ENCODE data around the gene RAX.

Gene RAX

GRCh38 chr18:59246796-59247195 is 26.5 kb downstream of the RAX start:
- DNase-seq (ENCODE audit: low read depth): no peak

- DNase-seq (ENCODE audit: low read depth): no peak
Observed at GRCh38 chr18:59242906-59243305, 30.3 kb downstream of the RAX start.

- DNase-seq (ENCODE audit: low read depth): no peak
Observed at GRCh38 chr18:59239642-59240041, 33.6 kb downstream of the RAX start.

GRCh38 chr18:59238385-59238784 is 34.9 kb downstream of the RAX start:
- no peak for DNase-seq (ENCODE audit: low read depth)

- no peak for DNase-seq (ENCODE audit: low read depth)
Observed at GRCh38 chr18:59233017-59233410, 40.2 kb downstream of the RAX start.

- no peak for DNase-seq (ENCODE audit: low read depth)
Observed at GRCh38 chr18:59232309-59233016, 40.8 kb downstream of the RAX start.

GRCh38 chr18:59231877-59232276 is 41.4 kb downstream of the RAX start:
- no peak for DNase-seq (ENCODE audit: low read depth)

GRCh38 chr18:59231114-59231513 is 42.1 kb downstream of the RAX start:
- DNase-seq (ENCODE audit: low read depth): no peak

- no peak for DNase-seq (ENCODE audit: low read depth)
Observed at GRCh38 chr18:59229701-59230443, 43.4 kb downstream of the RAX start.

GRCh38 chr18:59229191-59229590 is 44.1 kb downstream of the RAX start:
- no peak for DNase-seq (ENCODE audit: low read depth)

GRCh38 chr18:59228351-59228750 is 44.9 kb downstream of the RAX start:
- DNase-seq (ENCODE audit: low read depth): no peak

- DNase-seq (ENCODE audit: low read depth): no peak
Observed at GRCh38 chr18:59222341-59222740, 50.9 kb downstream of the RAX start.

- no peak for DNase-seq (ENCODE audit: low read depth)
Observed at GRCh38 chr18:59220784-59221765, 52.2 kb downstream of the RAX start.

- no peak for DNase-seq (ENCODE audit: low read depth)
Observed at GRCh38 chr18:59220164-59220783, 53.0 kb downstream of the RAX start.

- DNase-seq (ENCODE audit: low read depth): no peak
Observed at GRCh38 chr18:59219672-59220163, 53.5 kb downstream of the RAX start, which contains the start of gene GRP. TSS of gene GRP (plus strand) at chr18:59220158. CDS start at chr18:59220266, 108 bp downstream.

GRCh38 chr18:59218018-59218417 is 55.2 kb downstream of the RAX start:
- DNase-seq (ENCODE audit: low read depth): no peak

All from fibroblast of the conjunctiva (primary cell).